ENCODE data around the gene KDM4B. TPM values are rescaled to one million over a fixed set of nuclear protein-coding genes. Genes with fewer than 3 reads are reported as not detected.

KDM4B gene
- total RNA-seq, 1 donor from 2014 or later = 38.9 TPM

DNA sequence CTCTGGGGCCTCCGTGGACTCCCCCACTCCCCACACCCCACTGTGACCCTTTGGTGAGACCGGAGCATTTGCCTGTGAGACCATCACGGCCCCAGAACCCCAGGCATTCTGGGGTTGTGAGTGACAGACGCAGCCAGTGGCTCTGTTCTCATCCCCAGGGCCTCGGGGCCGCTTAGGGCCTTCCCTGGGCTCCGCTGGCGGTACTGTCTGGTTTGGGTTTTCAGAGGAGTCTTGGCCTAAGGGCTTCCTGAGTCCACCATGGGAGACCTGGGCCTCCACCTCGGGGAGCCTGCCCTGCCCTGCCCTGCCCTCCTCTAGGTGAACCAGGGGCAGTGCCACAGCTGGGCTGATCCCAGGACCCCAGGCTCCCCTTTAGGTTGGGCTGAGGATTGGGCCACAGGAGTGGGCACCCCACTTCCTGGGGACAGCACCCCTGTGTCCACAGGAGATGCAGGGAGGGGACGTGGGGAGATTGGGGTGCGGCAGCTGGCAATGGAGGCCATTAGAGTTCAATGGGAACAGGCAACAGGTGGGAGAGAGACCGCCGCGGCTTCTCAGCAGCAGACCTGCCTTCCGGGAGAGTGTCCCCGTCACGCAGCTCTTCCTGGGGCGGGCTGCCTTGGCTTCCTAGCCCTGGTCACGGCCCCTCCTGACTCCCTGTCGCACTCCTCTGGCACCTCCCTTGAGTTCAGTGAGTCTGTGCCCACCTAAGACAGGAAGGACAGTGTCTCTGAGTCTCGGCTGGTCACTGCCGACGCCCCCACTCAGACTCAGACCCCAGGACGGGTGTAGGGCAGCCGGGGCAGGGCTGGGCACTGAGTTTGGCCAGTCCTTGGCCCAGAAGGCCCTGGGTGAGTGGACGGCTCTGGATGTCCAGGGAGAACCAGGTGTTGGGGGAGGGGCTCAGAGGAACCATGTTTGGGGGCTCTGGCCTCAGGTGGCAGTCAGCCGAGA is 164.1 kb downstream of the KDM4B start:
- DNase-seq (ENCODE audit: low spot score) = no peak
- H3K9me3 Mint-ChIP-seq = no peaks in the 10 kb centered on the region
- peaks cover 10% of the 10 kb centered on the region for H3K4me1 Mint-ChIP-seq (ENCODE audit: low read depth)
- H3K27me3 Mint-ChIP-seq (ENCODE audit: insufficient read depth) = no peaks in the 10 kb centered on the region
- H3K36me3 Mint-ChIP-seq (ENCODE audit: low read depth) = peaks cover 10% of the 10 kb centered on the region
- H3K27ac Mint-ChIP-seq = no peak overlapping the region
- H3K4me3 Mint-ChIP-seq = no peak overlapping the region
- intact Hi-C loops (cut with micrococcal nuclease) = no loop called here

DNA sequence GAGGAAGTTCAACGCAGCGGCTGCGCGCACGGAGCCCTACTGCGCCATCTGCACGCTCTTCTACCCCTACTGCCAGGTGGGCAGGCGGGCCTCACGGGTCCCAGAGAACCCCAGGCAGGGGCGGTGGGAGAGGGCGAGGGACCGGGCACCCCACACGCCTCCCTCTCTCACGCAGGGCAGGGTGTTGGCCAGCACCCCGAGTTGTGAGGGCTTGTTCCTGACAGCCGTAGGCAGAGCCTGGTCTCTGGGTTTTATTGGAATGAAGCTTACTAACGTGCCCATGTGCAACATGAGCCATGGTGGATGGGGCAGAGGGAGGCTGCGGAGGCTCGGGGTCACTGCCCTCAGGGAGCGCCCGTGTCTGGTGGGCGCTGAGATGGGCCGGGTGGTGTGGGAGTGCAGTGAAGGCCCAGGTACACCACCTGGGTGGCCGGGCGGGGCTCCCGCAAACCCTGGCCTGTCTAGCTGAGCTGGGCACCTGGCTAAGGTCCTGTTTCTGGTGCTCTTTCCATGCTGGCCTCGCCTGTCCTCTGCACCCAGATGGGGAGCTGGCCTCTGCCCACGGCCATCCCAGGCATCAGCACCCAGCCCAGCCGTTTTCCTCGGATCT is 165.2 kb downstream of the KDM4B start:
- Mint-ChIP-seq H3K4me1 (ENCODE audit: low read depth) (peaks cover 14% of the 10 kb centered on the region), H3K36me3 (ENCODE audit: low read depth) (peaks cover 20% of the 10 kb centered on the region), H3K27me3 (ENCODE audit: insufficient read depth) (peaks cover under 1% of the 10 kb centered on the region), H3K27ac (peak overlapping the region; percentile 5), H3K4me3 (no peak overlapping the region), H3K9me3 (no peaks in the 10 kb centered on the region)
- DNase-seq (ENCODE audit: low spot score) = no peak
- intact Hi-C loops (cut with micrococcal nuclease) = no loop called here

DNA sequence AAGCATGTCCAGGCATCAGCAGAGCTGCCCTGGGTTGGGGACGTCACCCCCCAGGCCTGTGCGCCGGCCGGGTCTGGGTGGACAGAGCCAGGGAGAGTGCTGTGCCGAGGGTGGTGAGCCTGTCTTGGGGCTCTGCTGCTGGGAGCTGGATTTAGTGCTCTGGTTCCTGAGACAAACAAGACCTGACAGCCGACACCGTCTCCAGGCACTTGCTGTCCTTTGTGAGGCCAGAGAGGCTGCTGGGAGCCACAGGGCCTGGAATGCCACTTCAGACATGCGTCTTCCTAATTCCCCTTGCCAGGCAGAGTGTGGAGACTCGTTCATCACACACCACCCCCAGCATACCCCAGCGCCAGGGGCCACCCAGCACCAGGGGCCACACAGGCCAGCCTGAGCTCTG is 165.8 kb downstream of the KDM4B start:
- no peak for DNase-seq (ENCODE audit: low spot score)
- Mint-ChIP-seq H3K27ac (peak overlapping the region; percentile 5), H3K36me3 (ENCODE audit: low read depth) (peaks cover 24% of the 10 kb centered on the region), H3K4me3 (no peak overlapping the region), H3K27me3 (ENCODE audit: insufficient read depth) (peaks cover 2% of the 10 kb centered on the region), H3K4me1 (ENCODE audit: low read depth) (peaks cover 20% of the 10 kb centered on the region), H3K9me3 (no peaks in the 10 kb centered on the region)
- intact Hi-C loops (cut with micrococcal nuclease) = no loop called here

DNA sequence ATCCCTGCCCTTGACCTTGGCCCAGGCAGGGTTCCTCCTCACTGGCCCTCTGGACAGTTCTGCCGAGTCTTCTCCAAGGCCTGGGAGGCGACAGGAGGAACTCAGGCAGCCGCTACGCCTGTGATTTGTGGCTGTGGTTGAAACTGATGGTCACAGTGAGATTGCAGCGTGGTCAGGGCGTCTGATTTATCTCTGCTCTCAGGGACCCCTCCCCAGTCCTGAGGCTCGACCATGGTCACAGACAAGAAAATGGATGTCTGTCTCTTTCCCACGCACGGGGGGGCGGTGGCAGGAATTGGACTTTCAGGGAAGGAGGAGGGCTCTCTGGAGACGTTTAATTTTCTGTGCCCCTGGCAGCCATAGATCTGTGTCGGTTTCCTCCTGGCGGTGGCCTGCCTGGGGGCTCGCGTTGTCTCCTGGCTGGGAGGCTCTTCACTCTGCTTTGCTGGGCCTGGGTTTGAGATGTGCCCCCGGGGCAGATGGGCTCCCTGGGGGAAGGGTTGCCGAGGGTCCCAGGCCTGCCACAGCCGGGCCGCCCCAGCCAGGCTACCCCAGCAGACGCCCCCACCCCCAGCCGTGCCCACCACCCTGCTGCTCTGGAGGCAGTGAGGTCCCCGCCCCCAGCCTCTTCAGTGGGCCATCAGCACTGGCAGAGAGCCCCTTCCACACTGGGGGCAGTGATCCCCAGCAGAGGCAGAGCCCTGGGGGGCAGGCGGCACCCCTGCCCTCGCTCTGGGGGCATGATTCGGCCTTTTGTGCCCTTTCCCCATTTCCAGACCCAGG is 167.4 kb downstream of the KDM4B start:
- H3K4me3 Mint-ChIP-seq = no peak overlapping the region
- H3K27me3 Mint-ChIP-seq (ENCODE audit: insufficient read depth) = peaks cover 2% of the 10 kb centered on the region
- intact Hi-C loops (cut with micrococcal nuclease) = no loop called here
- H3K9me3 Mint-ChIP-seq = no peaks in the 10 kb centered on the region
- no peak for DNase-seq (ENCODE audit: low spot score)
- H3K4me1 Mint-ChIP-seq (ENCODE audit: low read depth) = peaks cover 10% of the 10 kb centered on the region
- H3K36me3 Mint-ChIP-seq (ENCODE audit: low read depth) = peaks cover 27% of the 10 kb centered on the region
- H3K27ac Mint-ChIP-seq = no peak overlapping the region

DNA sequence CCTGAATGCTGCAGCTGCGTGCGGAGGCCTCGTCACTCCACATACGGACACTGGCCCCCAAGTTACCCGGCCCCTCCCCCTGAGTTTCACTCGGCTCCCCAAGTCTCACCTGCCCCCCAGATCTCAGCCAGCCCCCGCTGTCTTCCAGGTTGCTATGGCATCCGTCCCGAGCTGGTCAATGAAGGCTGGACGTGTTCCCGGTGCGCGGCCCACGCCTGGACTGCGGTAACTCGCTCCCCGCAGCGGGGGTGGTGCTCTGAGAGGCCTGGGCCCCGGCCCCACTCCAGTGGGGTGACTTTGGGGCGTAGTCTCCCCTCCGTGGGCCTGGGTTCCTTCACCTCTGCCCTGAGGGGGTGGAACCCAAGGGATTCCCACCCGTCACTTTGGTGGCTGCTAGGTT is 168.2 kb downstream of the KDM4B start:
- H3K4me3 Mint-ChIP-seq = no peak overlapping the region
- intact Hi-C loops (cut with micrococcal nuclease) = no loop called here
- no peak overlapping the region for H3K27ac Mint-ChIP-seq
- DNase-seq (ENCODE audit: low spot score) = no peak
- H3K36me3 Mint-ChIP-seq (ENCODE audit: low read depth) = peaks cover 26% of the 10 kb centered on the region
- peaks cover 2% of the 10 kb centered on the region for H3K27me3 Mint-ChIP-seq (ENCODE audit: insufficient read depth)
- peaks cover 10% of the 10 kb centered on the region for H3K4me1 Mint-ChIP-seq (ENCODE audit: low read depth)
- H3K9me3 Mint-ChIP-seq = no peaks in the 10 kb centered on the region

DNA sequence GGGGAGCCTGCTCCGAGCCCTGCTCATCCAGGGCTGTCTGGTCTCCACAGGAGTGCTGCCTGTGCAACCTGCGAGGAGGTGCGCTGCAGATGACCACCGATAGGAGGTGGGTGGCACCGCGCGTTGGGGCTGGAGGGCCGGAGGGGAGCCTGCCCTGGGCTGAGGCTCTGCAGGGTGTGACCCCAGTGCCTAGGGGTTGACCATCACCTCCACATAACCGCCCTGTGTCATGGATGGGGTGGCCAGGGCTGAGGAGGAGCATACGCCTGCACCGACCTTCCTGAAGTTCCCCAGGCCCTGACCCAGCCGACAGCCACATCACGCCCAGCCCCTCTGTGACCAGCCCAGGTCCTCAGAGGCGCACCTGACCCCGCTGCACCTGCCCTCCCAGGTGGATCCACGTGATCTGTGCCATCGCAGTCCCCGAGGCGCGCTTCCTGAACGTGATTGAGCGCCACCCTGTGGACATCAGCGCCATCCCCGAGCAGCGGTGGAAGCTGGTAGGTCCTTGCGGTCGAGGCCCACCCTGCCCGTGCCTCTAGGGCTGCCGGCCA is 168.7 kb downstream of the KDM4B start:
- intact Hi-C loops (cut with micrococcal nuclease) = no loop called here
- Mint-ChIP-seq H3K27ac (no peak overlapping the region), H3K4me1 (ENCODE audit: low read depth) (peaks cover 10% of the 10 kb centered on the region), H3K9me3 (no peaks in the 10 kb centered on the region), H3K27me3 (ENCODE audit: insufficient read depth) (peaks cover 2% of the 10 kb centered on the region), H3K36me3 (ENCODE audit: low read depth) (peaks cover 26% of the 10 kb centered on the region), H3K4me3 (no peak overlapping the region)
- DNase-seq (ENCODE audit: low spot score) = no peak

DNA sequence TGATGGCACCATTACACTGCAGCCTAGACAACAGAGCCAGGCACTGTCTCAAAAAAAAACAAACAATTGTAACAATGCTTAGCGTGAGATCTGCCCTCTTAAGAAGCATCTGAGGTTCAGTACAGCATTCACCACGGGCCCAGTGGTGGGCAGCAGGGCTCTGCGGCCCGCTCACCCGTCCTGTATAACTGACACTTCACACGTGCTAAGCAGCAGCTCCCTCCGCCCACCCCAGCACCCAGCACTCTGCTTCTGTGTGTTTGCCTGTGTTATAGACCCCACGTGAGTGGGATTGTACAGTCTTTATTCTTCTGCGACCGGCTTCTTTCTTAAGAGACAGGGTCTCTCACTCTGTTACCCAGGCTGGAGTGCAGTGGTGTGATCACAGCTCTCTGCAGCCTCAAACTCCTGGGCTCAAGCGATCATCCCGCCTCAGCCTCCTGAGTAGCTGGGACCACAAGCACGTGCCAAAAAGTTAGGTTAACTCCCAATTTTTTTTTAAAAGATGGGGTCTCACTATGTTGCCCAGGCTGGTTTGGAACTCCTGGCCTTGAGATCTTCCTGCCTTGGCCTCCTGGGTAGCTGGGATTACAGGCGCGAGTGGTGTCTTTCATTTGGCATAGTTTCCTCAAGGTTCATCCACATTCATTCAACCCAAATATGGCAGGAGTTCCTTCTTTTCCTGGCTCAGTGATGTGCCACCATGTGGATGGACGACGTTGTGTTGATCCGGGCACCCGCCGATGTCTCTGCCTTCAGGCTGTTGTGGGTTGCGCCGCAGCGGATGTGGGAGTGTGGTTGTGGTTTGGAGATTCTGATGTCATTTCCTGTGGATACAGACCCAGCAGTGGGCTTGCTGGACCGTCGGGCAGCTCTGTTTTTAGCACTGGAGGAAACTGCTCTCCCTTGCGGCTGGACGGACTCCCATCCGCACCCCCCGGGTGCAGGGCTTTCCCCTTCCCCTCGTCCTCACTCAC is 170.0 kb downstream of the KDM4B start:
- H3K36me3 Mint-ChIP-seq (ENCODE audit: low read depth) = peaks cover 29% of the 10 kb centered on the region
- H3K9me3 Mint-ChIP-seq = no peaks in the 10 kb centered on the region
- H3K27ac Mint-ChIP-seq = peak overlapping the region; percentile 85
- DNase-seq (ENCODE audit: low spot score) = peak; percentile 83
- peak overlapping the region; percentile 60 for H3K4me3 Mint-ChIP-seq
- intact Hi-C loops (cut with micrococcal nuclease) = no loop called here
- peaks cover 10% of the 10 kb centered on the region for H3K4me1 Mint-ChIP-seq (ENCODE audit: low read depth)
- H3K27me3 Mint-ChIP-seq (ENCODE audit: insufficient read depth) = peaks cover 2% of the 10 kb centered on the region

DNA sequence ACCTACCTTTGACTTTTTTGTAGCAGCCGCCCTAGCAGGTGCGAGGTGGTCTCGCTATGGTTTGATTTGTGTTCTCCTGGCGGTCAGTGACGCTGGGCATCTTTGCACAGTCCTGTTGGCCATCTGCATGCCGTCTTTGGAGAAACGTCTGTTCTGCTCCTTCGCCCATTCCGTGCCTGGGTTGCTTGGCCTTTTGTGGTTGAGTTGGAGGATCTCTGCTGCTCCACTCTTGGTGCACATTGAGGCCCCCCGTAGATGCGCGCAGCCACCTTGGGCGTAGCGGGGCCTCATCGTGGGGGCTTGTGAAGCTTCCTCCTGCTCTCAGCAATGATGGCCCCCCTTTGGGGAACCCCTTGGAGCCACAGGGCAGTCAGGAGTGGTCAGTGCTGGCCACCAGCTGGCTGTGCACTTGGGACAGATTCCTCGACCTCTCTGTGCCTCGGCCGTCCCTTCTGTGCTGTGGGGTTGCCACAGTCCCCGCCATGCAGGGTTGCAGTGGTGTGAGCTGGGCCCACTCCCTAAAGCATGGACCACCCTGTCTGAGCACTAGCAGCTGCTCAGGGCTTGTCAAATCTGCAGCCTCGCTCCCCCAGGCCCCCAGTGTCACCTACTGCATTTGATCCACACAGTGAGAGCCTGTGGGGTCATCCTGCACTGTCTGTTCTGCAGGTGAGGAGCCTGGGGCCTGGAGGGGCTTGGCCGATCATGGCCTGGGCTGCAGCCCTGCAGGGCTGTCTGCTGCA is 170.8 kb downstream of the KDM4B start:
- Mint-ChIP-seq H3K27me3 (ENCODE audit: insufficient read depth) (peaks cover 2% of the 10 kb centered on the region), H3K36me3 (ENCODE audit: low read depth) (peaks cover 29% of the 10 kb centered on the region), H3K4me1 (ENCODE audit: low read depth) (peaks cover 10% of the 10 kb centered on the region), H3K4me3 (no peak overlapping the region), H3K27ac (peak overlapping the region; percentile 85), H3K9me3 (no peaks in the 10 kb centered on the region)
- intact Hi-C loops (cut with micrococcal nuclease) = no loop called here
- DNase-seq (ENCODE audit: low spot score) = no peak

DNA sequence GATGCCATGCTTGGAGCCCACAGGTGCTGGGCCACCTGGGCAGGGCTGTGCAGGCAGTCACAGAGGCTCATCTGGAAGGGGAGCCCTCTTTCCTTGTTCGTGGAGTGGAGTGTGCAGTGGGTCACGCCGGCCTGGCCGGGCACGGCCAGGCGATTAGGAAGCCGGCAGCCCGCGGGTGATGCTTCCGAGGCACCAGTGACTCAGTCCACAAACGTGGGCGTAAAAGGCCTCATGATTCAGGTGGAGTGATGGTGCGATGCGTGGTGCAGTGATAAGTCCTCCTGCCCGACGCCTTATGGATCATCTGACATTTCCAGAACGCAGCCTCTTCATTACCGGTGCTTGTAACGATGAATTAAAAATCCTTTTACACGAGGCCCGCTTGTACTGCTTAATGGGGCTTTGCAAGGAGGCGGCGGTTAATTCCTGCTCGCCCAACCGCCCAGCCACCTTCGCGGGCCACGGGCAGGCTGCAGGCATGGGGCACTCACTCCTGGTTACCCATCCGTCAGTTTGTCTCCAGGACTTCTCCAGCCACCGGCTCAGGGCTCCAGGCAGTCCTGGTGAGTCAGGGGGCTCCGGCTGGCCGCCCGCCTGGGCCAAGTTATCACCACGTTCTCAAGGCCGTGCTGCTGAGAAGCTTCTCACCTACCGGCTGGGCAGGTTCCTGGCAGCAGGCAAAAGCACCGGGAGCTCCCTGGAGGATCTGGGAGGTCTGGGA is 172.4 kb downstream of the KDM4B start:
- peaks cover 33% of the 10 kb centered on the region for H3K36me3 Mint-ChIP-seq (ENCODE audit: low read depth)
- peaks cover 10% of the 10 kb centered on the region for H3K4me1 Mint-ChIP-seq (ENCODE audit: low read depth)
- no peak for DNase-seq (ENCODE audit: low spot score)
- intact Hi-C loops (cut with micrococcal nuclease) = no loop called here
- H3K27me3 Mint-ChIP-seq (ENCODE audit: insufficient read depth) = peaks cover 2% of the 10 kb centered on the region
- no peaks in the 10 kb centered on the region for H3K9me3 Mint-ChIP-seq
- no peak overlapping the region for H3K27ac Mint-ChIP-seq
- no peak overlapping the region for H3K4me3 Mint-ChIP-seq

DNA sequence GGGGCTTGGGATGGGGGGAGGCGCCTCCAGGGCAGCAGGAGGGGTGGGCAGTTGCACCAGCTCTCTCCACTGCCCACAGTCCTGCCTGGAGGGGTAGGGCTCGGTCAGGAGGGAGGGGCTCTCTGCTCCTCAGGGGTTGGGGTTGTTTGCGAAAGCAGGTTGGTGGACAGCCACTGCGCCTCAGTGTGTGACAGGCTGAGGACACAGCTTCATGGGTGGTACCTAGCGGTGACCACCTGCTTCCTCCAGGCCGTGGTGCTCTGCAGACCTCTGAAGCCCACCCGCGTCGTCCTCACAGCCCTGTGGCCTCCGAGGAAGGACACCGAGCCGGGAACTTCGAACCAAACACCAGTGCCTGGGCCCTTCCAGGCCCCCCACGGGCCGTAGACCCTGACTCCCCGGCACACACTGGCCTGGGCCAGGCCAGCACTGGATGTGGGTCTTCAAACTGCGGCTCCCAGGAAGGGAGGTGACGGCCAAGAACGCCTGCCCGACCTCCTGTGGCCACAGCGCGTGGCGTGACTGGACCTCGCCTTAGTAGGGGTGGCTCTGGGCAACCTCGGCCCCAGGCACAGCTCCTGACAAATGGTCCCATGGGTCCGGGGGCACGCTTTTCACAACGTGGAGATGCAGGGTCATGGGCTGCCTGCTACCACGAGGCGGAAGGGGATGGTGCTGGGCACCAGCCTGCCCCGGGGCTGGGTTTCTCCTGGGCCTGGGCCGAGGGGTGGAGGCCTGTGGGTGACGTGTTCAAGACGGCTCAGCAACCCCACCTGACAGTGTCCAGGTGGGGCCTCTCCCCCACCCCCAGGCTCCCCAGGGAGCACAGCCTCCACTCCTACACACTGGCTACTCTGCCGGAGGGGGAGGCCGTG is 173.2 kb downstream of the KDM4B start:
- intact Hi-C loops (cut with micrococcal nuclease) = no loop called here
- Mint-ChIP-seq H3K9me3 (no peaks in the 10 kb centered on the region), H3K36me3 (ENCODE audit: low read depth) (peaks cover 33% of the 10 kb centered on the region), H3K4me1 (ENCODE audit: low read depth) (peaks cover 10% of the 10 kb centered on the region), H3K27ac (no peak overlapping the region), H3K27me3 (ENCODE audit: insufficient read depth) (peaks cover 2% of the 10 kb centered on the region), H3K4me3 (no peak overlapping the region)
- no peak for DNase-seq (ENCODE audit: low spot score)

Measured in activated T-helper 1 cell treated with anti-CD3 and anti-CD28 coated beads, Interleukin-12 subunit alpha, Interleukin-12 subunit beta, Interleukin-2, Interleukin-4 antibody, amounts not matched to agents 30 ng/mL and 10 ng/mL and 1 ng/mL, durations not matched to agents 14 hours and 24 hours and 36 hours (primary cell).